Effector memory CD4-positive, alpha-beta T cell (primary cell): ENCODE results near the gene GAPVD1.
"Not testable (repeated sequence)": the region's sequence is repeated elsewhere in the genome, so short reads cannot be mapped to it uniquely, and the experiment has no call there.

Source experiments
- DNase-seq, 3 donors: peaks; one replicate each; pipeline ENCODE4 v3.0.0-alpha.2; 2020
- H3K27ac ChIP-seq: 2 replicates; pipeline ENCODE4 v1.7.0; 2013; ENCODE audit warnings: mild to moderate bottlenecking, low read length, moderate library complexity; ENCODE audit not compliant: insufficient read depth, poor library complexity, severe bottlenecking
- H3K27me3 ChIP-seq: replicated peaks from 2 replicates; pipeline ENCODE4 v1.7.0; 2013; ENCODE audit warnings: mild to moderate bottlenecking, low read length; ENCODE audit not compliant: insufficient read depth, control insufficient read depth, poor library complexity, severe bottlenecking
- H3K36me3 ChIP-seq: 2 replicates; pipeline ENCODE4 v1.7.0; 2013; ENCODE audit warnings: mild to moderate bottlenecking, low read length, moderate library complexity; ENCODE audit not compliant: control insufficient read depth, insufficient read depth
- H3K4me1 ChIP-seq: 2 replicates; pipeline ENCODE4 v1.7.0; 2013; ENCODE audit warnings: low read length, mild to moderate bottlenecking; ENCODE audit not compliant: control insufficient read depth, insufficient read depth, poor library complexity, severe bottlenecking
- H3K4me3 ChIP-seq: 2 replicates; pipeline ENCODE4 v1.7.0; 2013; ENCODE audit warnings: low read length, low read depth, mild to moderate bottlenecking; ENCODE audit not compliant: insufficient read depth, poor library complexity, severe bottlenecking
- H3K9me3 ChIP-seq: 2 replicates; pipeline ENCODE4 v1.7.0; 2013; ENCODE audit warnings: mild to moderate bottlenecking, low read length, moderate library complexity; ENCODE audit not compliant: control insufficient read depth

GAPVD1 gene

DNA sequence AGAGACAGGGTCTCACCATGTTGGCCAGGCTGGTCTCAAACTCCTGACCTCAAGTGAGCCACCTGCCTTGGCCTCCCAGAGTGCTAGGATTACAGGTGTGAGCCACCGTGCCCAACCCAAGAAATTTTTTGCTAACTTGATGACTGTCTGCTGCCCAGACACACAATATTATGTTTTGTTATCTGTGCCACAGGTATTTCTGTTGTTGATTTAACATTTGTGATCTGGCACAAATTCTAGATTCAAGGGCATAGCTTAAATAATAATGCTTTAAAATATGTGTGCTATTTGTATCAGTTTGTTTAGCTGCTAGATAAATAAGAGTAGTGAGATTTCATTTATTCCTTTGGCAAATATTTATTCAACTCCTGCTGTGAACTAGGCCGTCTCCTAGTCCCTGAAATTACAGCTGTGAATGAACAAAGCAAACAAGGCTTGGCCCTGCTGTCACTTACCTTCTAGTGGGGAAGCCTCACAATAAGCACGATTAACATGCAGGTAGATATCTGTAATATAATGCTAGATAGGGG, 35.3 kb downstream of the GAPVD1 start:
- no peak overlapping the region for H3K4me3 ChIP-seq
- no peaks in the 10 kb centered on the region for H3K4me1 ChIP-seq
- DNase-seq = no peak
- H3K36me3 ChIP-seq = peaks cover 12% of the 10 kb centered on the region
- no peaks in the 10 kb centered on the region for H3K9me3 ChIP-seq
- H3K27ac ChIP-seq = no peak overlapping the region
- no peaks in the 10 kb centered on the region for H3K27me3 ChIP-seq

DNA sequence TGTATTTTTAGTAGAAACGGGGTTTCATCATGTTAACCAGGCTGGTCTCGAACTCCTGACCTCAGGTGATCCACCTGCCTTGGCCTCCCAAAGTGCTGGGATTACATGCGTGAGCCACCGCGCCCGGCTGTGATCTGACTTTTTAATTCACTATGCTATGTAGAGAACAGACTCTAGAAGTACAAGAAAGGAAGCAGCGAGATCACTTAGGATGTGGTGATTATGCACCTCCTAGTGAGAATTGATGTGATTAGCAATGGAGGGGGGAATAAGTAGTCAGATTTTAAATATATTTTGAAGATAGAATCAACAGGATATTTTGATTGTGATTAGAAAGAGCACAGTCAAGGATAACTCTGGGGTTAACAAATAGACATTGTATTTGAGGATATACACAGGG, 36.3 kb downstream of the GAPVD1 start:
- no peak overlapping the region for H3K4me3 ChIP-seq
- no peaks in the 10 kb centered on the region for H3K9me3 ChIP-seq
- no peaks in the 10 kb centered on the region for H3K27me3 ChIP-seq
- peaks cover 19% of the 10 kb centered on the region for H3K36me3 ChIP-seq
- no peak for DNase-seq
- H3K27ac ChIP-seq = no peak overlapping the region
- no peaks in the 10 kb centered on the region for H3K4me1 ChIP-seq

GRCh38 chr9:125302241-125302640, 40.6 kb downstream of the GAPVD1 start:
- Histone ChIP-seq H3K9me3 (no peaks in the 10 kb centered on the region), H3K4me1 (no peaks in the 10 kb centered on the region), H3K27me3 (no peaks in the 10 kb centered on the region), H3K27ac (no peak overlapping the region), H3K4me3 (no peak overlapping the region), H3K36me3 (peaks cover 49% of the 10 kb centered on the region)
- DNase-seq = no peak

- peaks cover 60% of the 10 kb centered on the region for H3K36me3 ChIP-seq
- H3K27me3 ChIP-seq = no peaks in the 10 kb centered on the region
- no peak for DNase-seq
- H3K4me1 ChIP-seq = no peaks in the 10 kb centered on the region
- H3K27ac ChIP-seq = no peak overlapping the region
- H3K4me3 ChIP-seq = no peak overlapping the region
- no peaks in the 10 kb centered on the region for H3K9me3 ChIP-seq
Measured at GRCh38 chr9:125304273-125304672, 42.6 kb downstream of the GAPVD1 start.

DNA sequence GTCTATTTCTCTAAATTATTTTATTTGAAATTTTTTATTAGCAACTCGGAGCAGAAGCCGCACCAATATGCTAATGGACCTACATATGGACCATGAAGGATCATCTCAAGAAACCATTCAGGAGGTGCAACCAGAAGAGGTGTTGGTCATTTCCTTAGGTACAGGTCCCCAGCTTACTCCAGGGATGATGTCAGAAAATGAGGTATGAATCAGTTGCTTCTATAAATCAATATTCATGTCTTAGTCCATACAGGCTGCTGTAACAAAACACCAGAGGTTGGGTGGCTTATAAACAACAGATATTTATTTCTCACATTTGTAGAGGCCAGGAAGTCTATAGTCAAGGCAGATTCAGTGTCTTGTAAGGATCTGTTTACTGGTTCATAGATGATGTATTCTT, 50.8 kb downstream of the GAPVD1 start:
- Histone ChIP-seq H3K4me3 (no peak overlapping the region), H3K4me1 (no peaks in the 10 kb centered on the region), H3K27ac (no peak overlapping the region), H3K9me3 (no peaks in the 10 kb centered on the region), H3K27me3 (no peaks in the 10 kb centered on the region), H3K36me3 (peaks cover 48% of the 10 kb centered on the region)
- DNase-seq = no peak

- not testable (repeated sequence) for H3K4me1 ChIP-seq, H3K27ac ChIP-seq, H3K9me3 ChIP-seq, DNase-seq, H3K27me3 ChIP-seq, H3K4me3 ChIP-seq
- H3K36me3 ChIP-seq = peaks cover 53% of the 10 kb centered on the region
Measured at GRCh38 chr9:125316359-125316758, 54.7 kb downstream of the GAPVD1 start.

DNA sequence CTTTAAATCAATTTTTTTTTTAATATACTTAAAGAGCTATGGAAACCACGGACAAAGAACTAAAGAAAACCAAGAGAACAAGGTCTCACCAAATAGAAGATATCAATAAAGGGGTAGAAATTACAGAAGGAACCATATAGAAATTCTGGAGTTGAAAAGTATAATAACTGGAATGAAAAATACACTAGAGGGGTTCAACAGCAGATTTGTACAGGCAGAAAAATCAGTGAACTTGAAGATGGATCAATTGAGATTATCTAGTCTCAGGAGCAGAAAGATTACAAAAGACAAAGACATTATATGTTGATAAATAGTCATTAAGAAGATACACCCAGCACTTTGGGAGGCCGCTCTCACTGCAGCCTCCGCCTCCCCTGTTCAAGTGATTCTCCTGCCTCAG, 56.1 kb downstream of the GAPVD1 start:
- DNase-seq = no peak
- H3K4me3 ChIP-seq = no peak overlapping the region
- no peaks in the 10 kb centered on the region for H3K9me3 ChIP-seq
- H3K36me3 ChIP-seq = peaks cover 46% of the 10 kb centered on the region
- no peaks in the 10 kb centered on the region for H3K4me1 ChIP-seq
- H3K27me3 ChIP-seq = no peaks in the 10 kb centered on the region
- H3K27ac ChIP-seq = no peak overlapping the region

- H3K9me3 ChIP-seq = no peaks in the 10 kb centered on the region
- H3K4me3 ChIP-seq = no peak overlapping the region
- no peaks in the 10 kb centered on the region for H3K4me1 ChIP-seq
- H3K36me3 ChIP-seq = peaks cover 42% of the 10 kb centered on the region
- no peaks in the 10 kb centered on the region for H3K27me3 ChIP-seq
- no peak for DNase-seq
- no peak overlapping the region for H3K27ac ChIP-seq
Measured at GRCh38 chr9:125321496-125321895, 59.9 kb downstream of the GAPVD1 start.

GRCh38 chr9:125323615-125324014, 62.0 kb downstream of the GAPVD1 start:
- DNase-seq = no peak
- Histone ChIP-seq H3K4me3 (no peak overlapping the region), H3K4me1 (no peaks in the 10 kb centered on the region), H3K27ac (no peak overlapping the region), H3K36me3 (peaks cover 39% of the 10 kb centered on the region), H3K9me3 (no peaks in the 10 kb centered on the region), H3K27me3 (no peaks in the 10 kb centered on the region)

- Histone ChIP-seq H3K27me3 (no peaks in the 10 kb centered on the region), H3K4me3 (no peak overlapping the region), H3K4me1 (no peaks in the 10 kb centered on the region), H3K27ac (no peak overlapping the region), H3K36me3 (peaks cover 43% of the 10 kb centered on the region), H3K9me3 (no peaks in the 10 kb centered on the region)
- no peak for DNase-seq
Measured at GRCh38 chr9:125325826-125326225, 64.2 kb downstream of the GAPVD1 start.

DNA sequence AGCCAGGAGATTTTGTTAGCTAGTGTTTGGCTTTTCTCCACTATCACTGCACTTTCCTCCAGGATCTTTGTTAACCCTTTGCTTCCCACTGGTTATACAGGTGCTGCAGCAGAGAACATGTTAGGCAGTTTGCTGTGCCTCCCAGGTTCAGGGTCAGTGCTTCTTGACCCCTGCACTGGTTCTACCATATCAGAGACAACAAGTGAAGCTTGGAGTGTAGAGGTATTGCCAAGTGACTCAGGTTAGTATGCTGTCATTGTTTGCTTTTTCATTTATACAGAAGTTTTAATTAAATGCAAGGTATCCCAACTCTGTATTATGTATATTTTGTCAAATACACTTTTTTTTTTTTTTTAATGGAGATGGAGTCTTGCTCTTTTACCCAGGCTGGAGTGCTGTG, 68.4 kb downstream of the GAPVD1 start:
- no peaks in the 10 kb centered on the region for H3K4me1 ChIP-seq
- peaks cover 54% of the 10 kb centered on the region for H3K36me3 ChIP-seq
- no peaks in the 10 kb centered on the region for H3K9me3 ChIP-seq
- DNase-seq = no peak
- no peak overlapping the region for H3K27ac ChIP-seq
- no peaks in the 10 kb centered on the region for H3K27me3 ChIP-seq
- no peak overlapping the region for H3K4me3 ChIP-seq
